Suprapubic skin (tissue), 4 donors: ENCODE measurements around the gene RWDD4. TPM values are rescaled to one million over a fixed set of nuclear protein-coding genes. Genes with fewer than 3 reads are reported as not detected.

ENCODE experiments used
- DNase-seq, 2 donors: peaks; one replicate each; pipeline ENCODE4 v3.0.0-alpha.2; 2019; ENCODE audit warnings: low spot score in 2 of 2
- H3K27ac ChIP-seq: fragments of 200-600 bp; sonication (generic); one replicate; pipeline ENCODE4 v1.5.1; 2019
- H3K27me3 ChIP-seq: fragments of 200-600 bp; sonication (generic); one replicate; pipeline ENCODE4 v1.5.1; 2019
- H3K36me3 ChIP-seq: fragments of 200-600 bp; sonication (generic); one replicate; pipeline ENCODE4 v1.5.1; 2019
- H3K4me1 ChIP-seq: fragments of 200-600 bp; sonication (generic); one replicate; pipeline ENCODE4 v1.5.1; 2019
- H3K4me3 ChIP-seq: fragments of 200-600 bp; sonication (generic); one replicate; pipeline ENCODE4 v1.5.1; 2019; ENCODE audit warnings: mild to moderate bottlenecking
- H3K9me3 ChIP-seq: fragments of 200-600 bp; sonication (generic); one replicate; pipeline ENCODE4 v1.5.1; 2019
- CTCF ChIP-seq, 2 donors: fragments of 200-600 bp in 1 of 2; fragments of 450-650 bp in 1 of 2; sonication (generic) in 1 of 2; IDR thresholded peaks; one replicate each; pipeline ENCODE4 v1.5.1; 2016 to 2019; ENCODE audit warnings: antibody characterized with exemption in 2 of 2, mild to moderate bottlenecking in 1 of 2, moderate library complexity in 1 of 2
- EP300 ChIP-seq: sonication (generic); formaldehyde crosslinking; IDR thresholded peaks from one replicate; pipeline ENCODE4 v1.6.1; 2017; ENCODE audit warnings: antibody characterized with exemption
- POLR2A ChIP-seq, 2 donors: fragments of 450-650 bp; IDR thresholded peaks; one replicate each; pipeline ENCODE4 v1.6.1; 2017; ENCODE audit warnings: antibody characterized with exemption in 2 of 2, mild to moderate bottlenecking in 2 of 2, moderate library complexity in 2 of 2
- POLR2AphosphoS5 ChIP-seq, 3 donors: sonication (generic); formaldehyde crosslinking; IDR thresholded peaks; one replicate each; pipeline ENCODE4 v1.6.1; 2017; ENCODE audit warnings: antibody characterized with exemption in 3 of 3
- WGBS: methylation state at CpG from one replicate; pipeline ENCODE4 v1.1.5; 2018; 5-methylcytosine and 5-hydroxymethylcytosine counted together
- total RNA-seq, 4 donors: library from RNA; depleted of rRNA; stranded (reverse); fragments of >200 nt; gene quantifications; one replicate each; pipeline ENCODE4 v1.1.0, GENCODE V29; 2016

The RWDD4 gene
- total RNA-seq, 4 donors from 2014 or later = 18.6 to 25.3 (median 21.6) TPM

GRCh38 chr4:183594823-183595222 lies 64.2 kb downstream of the RWDD4 start:
- Histone ChIP-seq H3K4me3 (no peak overlapping the region), H3K36me3 (no peaks in the 10 kb centered on the region), H3K4me1 (no peaks in the 10 kb centered on the region), H3K9me3 (no peaks in the 10 kb centered on the region), H3K27me3 (no peaks in the 10 kb centered on the region), H3K27ac (no peak overlapping the region)
- 74% methylated on average over 3 of the region's 3 CpGs for WGBS
- DNase-seq = no peak
- no peak for TF ChIP-seq CTCF (IDR thresholded peaks at IDR 0.05)
- TF ChIP-seq POLR2A (IDR thresholded peaks at IDR 0.05) = no peak
- no peak for TF ChIP-seq EP300
- no peak for TF ChIP-seq POLR2AphosphoS5 (IDR thresholded peaks at IDR 0.05)

DNA sequence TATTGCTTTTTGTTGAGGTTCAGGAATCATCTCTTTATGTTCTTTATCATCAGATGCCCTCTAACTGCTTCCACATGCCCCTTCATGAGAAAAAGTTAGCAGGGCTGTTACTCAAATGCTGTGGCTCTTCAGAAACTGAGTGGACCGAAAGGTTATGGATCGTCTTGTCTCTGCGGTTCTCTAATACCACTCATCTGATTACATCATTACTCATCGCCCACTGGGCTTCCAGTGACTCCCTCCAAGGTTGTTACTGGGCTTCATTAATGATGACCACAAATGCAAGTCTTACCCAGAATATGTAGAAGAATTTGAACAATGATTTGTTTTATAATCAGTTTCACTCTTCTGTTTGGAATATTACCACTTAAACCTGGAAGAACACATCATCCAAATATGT lies 67.7 kb downstream of the RWDD4 start:
- TF ChIP-seq POLR2A (IDR thresholded peaks at IDR 0.05) (no peak), EP300 (no peak), POLR2AphosphoS5 (IDR thresholded peaks at IDR 0.05) (no peak)
- no peak overlapping the region for H3K27ac ChIP-seq
- DNase-seq = no peak
- no peaks in the 10 kb centered on the region for H3K36me3 ChIP-seq
- peaks cover 20% of the 10 kb centered on the region for H3K4me1 ChIP-seq
- no peak overlapping the region for H3K4me3 ChIP-seq
- H3K9me3 ChIP-seq = no peaks in the 10 kb centered on the region
- WGBS = 89% methylated on average over 4 of the region's 4 CpGs
- H3K27me3 ChIP-seq = no peaks in the 10 kb centered on the region

Other genes starting within 250 kb of the RWDD4 start
- gene CDKN2AIP, start 214.5 kb downstream of the RWDD4 start, total RNA-seq = 10 to 100 TPM; 14.0 to 25.6 (median 17.2) TPM
- gene ING2, start 154.1 kb downstream of the RWDD4 start, total RNA-seq = 10 to 100 TPM in 3 of 4 donors, 1 to 10 TPM in 1; 9.9 to 21.2 (median 18.8) TPM
- gene TRAPPC11, start 108 bp upstream of the RWDD4 start, total RNA-seq = 10 to 100 TPM; 40.6 to 74.2 (median 49.2) TPM
- 10 to 100 TPM in 3 of 4 donors, 1 to 10 TPM in 1; 8.6 to 19.6 (median 12.7) TPM for gene STOX2, start 246.1 kb upstream of the RWDD4 start, total RNA-seq